Prostate gland (tissue), 2 donors: ENCODE results near the gene DNAAF5. TPM values are rescaled to one million over a fixed set of nuclear protein-coding genes. Genes with fewer than 3 reads are reported as not detected.
A peak's percentile ranks its signal among the peaks of the same experiment; 100 is the strongest.
"Not testable (repeated sequence)": the region's sequence is repeated elsewhere in the genome, so short reads cannot be mapped to it uniquely, and the experiment has no call there.

ENCODE experiments used
- DNase-seq: peaks from one replicate; pipeline ENCODE4 v3.0.0-alpha.2; 2019; ENCODE audit warnings: low spot score
- H3K27ac ChIP-seq, 2 donors: fragments of 200-600 bp; sonication (generic); 2 replicates each; pipeline ENCODE4 v1.5.1; 2017 to 2019
- H3K27me3 ChIP-seq: fragments of 200-600 bp; sonication (generic); replicated peaks from 2 replicates; pipeline ENCODE4 v1.5.1; 2019; ENCODE audit not compliant: insufficient read depth
- H3K36me3 ChIP-seq, 2 donors: fragments of 200-600 bp; sonication (generic); 1 replicate in 1 of 2; 2 replicates in 1 of 2; pipeline versions ENCODE4 v1.5.1 to v1.8.1; 2017 to 2019
- H3K4me1 ChIP-seq: fragments of 200-600 bp; sonication (generic); replicated peaks from 2 replicates; pipeline ENCODE4 v1.5.1; 2019
- H3K4me3 ChIP-seq, 2 donors: fragments of 200-600 bp; sonication (generic); 2 replicates each; pipeline ENCODE4 v1.5.1; 2017 to 2019
- H3K9me3 ChIP-seq: fragments of 200-600 bp; sonication (generic); 2 replicates; pipeline ENCODE4 v1.5.1; 2017
- POLR2A ChIP-seq: fragments of 450-650 bp; IDR thresholded peaks from one replicate; pipeline ENCODE4 v1.6.1; 2016; ENCODE audit warnings: antibody characterized with exemption, mild to moderate bottlenecking
- POLR2AphosphoS5 ChIP-seq: sonication (generic); formaldehyde crosslinking; IDR thresholded peaks from one replicate; pipeline ENCODE4 v1.6.1; 2017; ENCODE audit warnings: antibody characterized with exemption
- WGBS: methylation state at CpG from one replicate; pipeline ENCODE4 v1.1.5; 2018; 5-methylcytosine and 5-hydroxymethylcytosine counted together
- intact Hi-C: fragments of 100-400 bp; cut with DNase I; formaldehyde crosslinking; loops from one replicate; pipeline ENCODE4 v1.14.2; 2022
- total RNA-seq, 2 donors: library from RNA; depleted of rRNA; stranded (reverse); fragments of >200 nt; gene quantifications; one replicate each; pipeline ENCODE4 v1.1.0, GENCODE V29; 2016
- TF ChIP-seq, protein P1 (sequence below), 4 experiments: fragments of 200-600 bp in 2 of 4; fragments of 450-650 bp in 2 of 4; sonication (generic) in 2 of 4; IDR thresholded peaks; 1 replicate in 3 of 4; 2 replicates in 1 of 4; pipeline ENCODE4 v1.5.1; 2016 to 2019; ENCODE audit warnings: antibody characterized with exemption in 4 of 4, mild to moderate bottlenecking in 2 of 4, moderate library complexity in 2 of 4

DNAAF5 gene
- total RNA-seq, 2 donors from 2014 or later = 30.8 to 52.0 TPM

DNA sequence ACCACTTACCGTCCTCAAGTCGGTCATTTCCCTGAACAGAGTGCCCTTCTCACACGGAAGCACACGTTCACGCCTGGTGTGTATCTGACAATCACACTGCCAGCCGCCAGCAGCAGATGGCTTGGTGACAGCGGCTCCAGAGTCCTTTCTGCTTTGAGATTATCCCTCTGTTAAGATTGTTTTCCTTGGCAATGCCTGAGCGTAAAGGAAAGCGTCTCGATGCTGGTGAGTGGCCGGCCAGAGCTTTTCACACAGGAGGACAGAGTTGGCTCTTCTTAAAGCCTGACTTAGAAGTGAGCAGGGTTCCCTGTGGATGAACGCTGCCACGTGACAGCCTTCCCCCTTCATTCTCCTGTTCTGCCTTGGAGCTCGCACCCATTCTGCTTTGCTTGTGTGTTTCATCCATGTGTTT lies 22.6 kb downstream of the DNAAF5 start:
- Histone ChIP-seq H3K36me3 (no peaks in the 10 kb centered on the region), H3K4me3 (no peak overlapping the region), H3K9me3 (no peaks in the 10 kb centered on the region), H3K27ac (no peak overlapping the region), H3K27me3 (no peaks in the 10 kb centered on the region), H3K4me1 (peaks cover 3% of the 10 kb centered on the region)
- intact Hi-C loops = no loop called here
- TF ChIP-seq POLR2AphosphoS5 = peak; percentile 35
- no peak for TF ChIP-seq POLR2A
- TF ChIP-seq, protein P1, sequence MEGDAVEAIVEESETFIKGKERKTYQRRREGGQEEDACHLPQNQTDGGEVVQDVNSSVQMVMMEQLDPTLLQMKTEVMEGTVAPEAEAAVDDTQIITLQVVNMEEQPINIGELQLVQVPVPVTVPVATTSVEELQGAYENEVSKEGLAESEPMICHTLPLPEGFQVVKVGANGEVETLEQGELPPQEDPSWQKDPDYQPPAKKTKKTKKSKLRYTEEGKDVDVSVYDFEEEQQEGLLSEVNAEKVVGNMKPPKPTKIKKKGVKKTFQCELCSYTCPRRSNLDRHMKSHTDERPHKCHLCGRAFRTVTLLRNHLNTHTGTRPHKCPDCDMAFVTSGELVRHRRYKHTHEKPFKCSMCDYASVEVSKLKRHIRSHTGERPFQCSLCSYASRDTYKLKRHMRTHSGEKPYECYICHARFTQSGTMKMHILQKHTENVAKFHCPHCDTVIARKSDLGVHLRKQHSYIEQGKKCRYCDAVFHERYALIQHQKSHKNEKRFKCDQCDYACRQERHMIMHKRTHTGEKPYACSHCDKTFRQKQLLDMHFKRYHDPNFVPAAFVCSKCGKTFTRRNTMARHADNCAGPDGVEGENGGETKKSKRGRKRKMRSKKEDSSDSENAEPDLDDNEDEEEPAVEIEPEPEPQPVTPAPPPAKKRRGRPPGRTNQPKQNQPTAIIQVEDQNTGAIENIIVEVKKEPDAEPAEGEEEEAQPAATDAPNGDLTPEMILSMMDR (IDR thresholded peaks at IDR 0.05) = no peak
- WGBS = 31% methylated on average over 14 of the region's 14 CpGs
- peak; percentile 46 for DNase-seq

DNA sequence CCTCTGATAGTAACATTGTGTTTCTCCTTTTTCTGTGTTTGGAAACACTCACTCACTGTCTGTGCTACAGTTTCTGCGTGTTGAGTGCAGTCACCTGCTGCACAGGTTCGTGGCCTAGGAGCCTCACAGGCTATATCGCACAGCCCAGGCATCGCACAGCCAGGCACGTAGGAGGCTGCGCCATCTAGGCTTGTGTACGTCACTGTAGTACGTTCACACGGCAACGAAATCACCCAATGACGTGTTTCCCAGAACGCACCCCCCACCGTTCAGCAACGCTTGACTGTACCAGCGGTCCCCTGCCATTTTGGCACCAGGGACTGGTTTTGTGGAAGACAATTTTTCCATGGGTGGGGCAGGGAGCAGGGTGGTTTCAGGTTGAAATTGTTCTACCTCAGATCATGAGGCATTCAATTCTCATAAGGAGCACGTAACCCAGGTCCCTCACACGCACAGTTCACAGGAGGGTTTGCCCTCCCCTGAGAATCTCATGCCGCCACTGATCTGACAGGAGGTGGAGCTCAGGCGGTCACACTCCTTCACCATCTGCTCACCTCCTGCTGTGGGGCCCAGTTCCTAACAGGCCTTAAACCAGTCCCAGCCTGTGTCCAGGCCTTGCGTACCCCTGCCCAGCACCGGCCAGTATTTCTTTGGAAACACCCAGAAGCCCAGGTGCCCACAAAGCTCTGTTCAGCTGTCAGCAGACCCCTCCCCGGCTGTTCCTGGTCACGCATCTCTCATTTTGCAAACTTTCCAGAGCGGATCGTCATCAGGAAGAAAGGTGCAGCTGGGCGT lies 23.8 kb downstream of the DNAAF5 start:
- intact Hi-C loops = no loop called here
- no peaks in the 10 kb centered on the region for H3K9me3 ChIP-seq
- H3K27ac ChIP-seq = no peak overlapping the region
- WGBS = 95% methylated on average over 26 of the region's 26 CpGs
- peaks cover 0 to 3% of the 10 kb centered on the region in 2 donors for H3K36me3 ChIP-seq
- DNase-seq = no peak
- no peaks in the 10 kb centered on the region for H3K27me3 ChIP-seq
- H3K4me3 ChIP-seq = no peak overlapping the region
- peaks cover 3% of the 10 kb centered on the region for H3K4me1 ChIP-seq
- no peak for TF ChIP-seq POLR2A
- TF ChIP-seq, protein P1 (IDR thresholded peaks at IDR 0.05) = no peak
- TF ChIP-seq POLR2AphosphoS5 = no peak

DNA sequence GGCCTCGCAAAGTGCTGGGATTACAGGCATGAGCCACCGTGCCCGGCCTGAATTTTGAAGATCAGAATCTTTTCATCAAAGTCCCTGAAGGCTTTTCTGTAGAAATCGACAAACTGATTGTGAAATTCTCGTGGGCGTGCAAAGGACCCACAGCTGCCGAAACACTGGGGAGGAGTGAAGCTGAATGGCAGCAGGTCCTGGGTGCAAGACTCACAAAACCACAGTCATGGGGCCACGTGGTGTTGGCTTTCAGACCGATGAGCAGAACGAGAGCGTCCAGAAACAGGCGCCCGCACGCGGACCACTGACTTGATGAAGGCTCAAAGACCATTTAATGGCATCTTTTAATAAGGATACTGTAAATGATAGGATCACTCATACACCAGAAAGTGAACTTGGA lies 25.3 kb downstream of the DNAAF5 start:
- Histone ChIP-seq H3K27me3 (no peaks in the 10 kb centered on the region), H3K4me3 (no peak overlapping the region), H3K27ac (no peak overlapping the region), H3K9me3 (no peaks in the 10 kb centered on the region), H3K36me3 (peaks cover 0 to 3% of the 10 kb centered on the region in 2 donors), H3K4me1 (peaks cover 3% of the 10 kb centered on the region)
- DNase-seq = no peak
- 87% methylated on average over 15 of the region's 15 CpGs for WGBS
- TF ChIP-seq POLR2A (no peak), POLR2AphosphoS5 (no peak)
- TF ChIP-seq, protein P1 (IDR thresholded peaks at IDR 0.05) = no peak
- intact Hi-C loops = no loop called here

DNA sequence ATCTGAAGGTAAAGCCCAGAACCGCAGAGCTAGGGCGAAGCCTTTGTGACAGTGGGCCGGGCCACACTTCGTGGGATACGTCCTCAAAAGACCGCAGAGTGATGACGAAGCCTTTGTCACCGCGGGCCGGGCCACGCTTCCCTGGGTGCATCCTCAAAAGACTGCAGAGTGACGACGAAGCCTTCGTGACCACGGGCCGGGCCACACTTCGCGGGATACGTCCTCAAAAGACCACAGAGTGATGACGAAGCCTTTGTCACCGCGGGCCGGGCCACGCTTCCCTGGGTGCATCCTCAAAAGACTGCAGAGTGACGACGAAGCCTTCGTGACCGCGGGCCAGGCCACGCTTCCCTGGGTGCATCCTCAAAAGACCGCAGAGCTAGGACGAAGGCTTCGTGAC lies 25.8 kb downstream of the DNAAF5 start:
- H3K27ac ChIP-seq, H3K36me3 ChIP-seq, H3K27me3 ChIP-seq, H3K4me3 ChIP-seq, DNase-seq, H3K4me1 ChIP-seq, H3K9me3 ChIP-seq, intact Hi-C loops: not testable (repeated sequence)
- WGBS = 89% methylated on average over 33 of the region's 33 CpGs

DNA sequence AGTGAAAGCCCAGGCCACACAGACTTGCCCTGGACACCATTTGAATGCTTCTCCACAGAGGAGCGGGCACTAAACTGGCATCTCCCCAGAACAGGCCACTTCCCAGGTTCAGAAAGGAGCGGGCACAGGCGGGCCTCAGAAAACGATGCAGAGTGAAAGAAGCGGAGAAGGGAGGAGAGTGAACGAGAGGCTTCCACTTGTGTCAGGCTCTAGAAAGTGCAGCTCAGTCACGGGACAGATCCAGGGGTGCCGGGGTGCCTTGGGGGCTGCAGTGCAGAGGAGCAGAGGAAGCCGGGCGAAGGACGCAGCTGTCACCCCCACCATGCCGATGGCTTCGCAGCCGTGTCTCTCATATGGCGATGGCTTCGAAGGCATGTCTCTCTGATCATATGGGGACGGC lies 26.7 kb downstream of the DNAAF5 start:
- Histone ChIP-seq H3K4me1 (peaks cover 3% of the 10 kb centered on the region), H3K27ac (no peak overlapping the region), H3K36me3 (peaks cover 0 to 11% of the 10 kb centered on the region in 2 donors), H3K9me3 (no peaks in the 10 kb centered on the region), H3K27me3 (no peaks in the 10 kb centered on the region), H3K4me3 (no peak overlapping the region)
- DNase-seq = no peak
- 95% methylated on average over 17 of the region's 17 CpGs for WGBS
- intact Hi-C loops = no loop called here
- TF ChIP-seq POLR2A (no peak), POLR2AphosphoS5 (no peak)
- TF ChIP-seq, protein P1 (IDR thresholded peaks at IDR 0.05) = no peak
